ENCODE measurements around the gene SYNPO2.
"Not testable (repeated sequence)": the region's sequence is repeated elsewhere in the genome, so short reads cannot be mapped to it uniquely, and the experiment has no call there.

The SYNPO2 gene

GRCh38 chr4:118972167-118972566 is 83.5 kb downstream of the SYNPO2 start:
- DNase-seq (ENCODE audit: low read depth, low spot score), result no peak

- DNase-seq (ENCODE audit: low read depth, low spot score), result no peak
These were observed 84.6 kb downstream of the SYNPO2 start for GRCh38 chr4:118973295-118973694.

GRCh38 chr4:118974758-118975157 is 86.1 kb downstream of the SYNPO2 start:
- no peak for DNase-seq (ENCODE audit: low read depth, low spot score)

GRCh38 chr4:118975449-118976192 is 87.0 kb downstream of the SYNPO2 start:
- DNase-seq (ENCODE audit: low read depth, low spot score), result no peak

GRCh38 chr4:118976193-118976560 is 87.5 kb downstream of the SYNPO2 start:
- not testable (repeated sequence) for DNase-seq (ENCODE audit: low read depth, low spot score)

- not testable (repeated sequence) for DNase-seq (ENCODE audit: low read depth, low spot score)
These were observed 88.4 kb downstream of the SYNPO2 start for GRCh38 chr4:118977100-118977499.

- DNase-seq (ENCODE audit: low read depth, low spot score), result no peak
These were observed 91.1 kb downstream of the SYNPO2 start for GRCh38 chr4:118979712-118980111.

- no peak for DNase-seq (ENCODE audit: low read depth, low spot score)
These were observed 92.7 kb downstream of the SYNPO2 start for GRCh38 chr4:118981171-118981838.

GRCh38 chr4:118981839-118982381 is 93.3 kb downstream of the SYNPO2 start:
- DNase-seq (ENCODE audit: low read depth, low spot score), result peak; percentile 49

- no peak for DNase-seq (ENCODE audit: low read depth, low spot score)
These were observed 94.6 kb downstream of the SYNPO2 start for GRCh38 chr4:118983293-118983692.

- DNase-seq (ENCODE audit: low read depth, low spot score), result no peak
These were observed 95.2 kb downstream of the SYNPO2 start for GRCh38 chr4:118983831-118984230.

GRCh38 chr4:118985170-118986000 is 96.7 kb downstream of the SYNPO2 start:
- no peak for DNase-seq (ENCODE audit: low read depth, low spot score)

- no peak for DNase-seq (ENCODE audit: low read depth, low spot score)
These were observed 99.4 kb downstream of the SYNPO2 start for GRCh38 chr4:118987959-118988634.

- DNase-seq (ENCODE audit: low read depth, low spot score), result no peak
These were observed 100.0 kb downstream of the SYNPO2 start for GRCh38 chr4:118988635-118988972.

- DNase-seq (ENCODE audit: low read depth, low spot score), result no peak
These were observed 100.7 kb downstream of the SYNPO2 start for GRCh38 chr4:118989098-118990080.

GRCh38 chr4:118991686-118992085 is 103.0 kb downstream of the SYNPO2 start:
- no peak for DNase-seq (ENCODE audit: low read depth, low spot score)

- DNase-seq (ENCODE audit: low read depth, low spot score), result no peak
These were observed 103.5 kb downstream of the SYNPO2 start for GRCh38 chr4:118992149-118992548.

GRCh38 chr4:118993333-118993732 is 104.7 kb downstream of the SYNPO2 start:
- no peak for DNase-seq (ENCODE audit: low read depth, low spot score)

GRCh38 chr4:118994030-118994429 is 105.4 kb downstream of the SYNPO2 start:
- no peak for DNase-seq (ENCODE audit: low read depth, low spot score)

GRCh38 chr4:118995693-118996391 is 107.2 kb downstream of the SYNPO2 start:
- no peak for DNase-seq (ENCODE audit: low read depth, low spot score)
